NCI-H69 (cell line): ENCODE data around the gene ZSWIM5.
"Not testable (repeated sequence)": the region's sequence is repeated elsewhere in the genome, so short reads cannot be mapped to it uniquely, and the experiment has no call there.

Experiments used
- DNase-seq: peaks from one replicate; lab custom pipeline; 2025; lab: John Stamatoyannopoulos, UW

Gene ZSWIM5

DNA sequence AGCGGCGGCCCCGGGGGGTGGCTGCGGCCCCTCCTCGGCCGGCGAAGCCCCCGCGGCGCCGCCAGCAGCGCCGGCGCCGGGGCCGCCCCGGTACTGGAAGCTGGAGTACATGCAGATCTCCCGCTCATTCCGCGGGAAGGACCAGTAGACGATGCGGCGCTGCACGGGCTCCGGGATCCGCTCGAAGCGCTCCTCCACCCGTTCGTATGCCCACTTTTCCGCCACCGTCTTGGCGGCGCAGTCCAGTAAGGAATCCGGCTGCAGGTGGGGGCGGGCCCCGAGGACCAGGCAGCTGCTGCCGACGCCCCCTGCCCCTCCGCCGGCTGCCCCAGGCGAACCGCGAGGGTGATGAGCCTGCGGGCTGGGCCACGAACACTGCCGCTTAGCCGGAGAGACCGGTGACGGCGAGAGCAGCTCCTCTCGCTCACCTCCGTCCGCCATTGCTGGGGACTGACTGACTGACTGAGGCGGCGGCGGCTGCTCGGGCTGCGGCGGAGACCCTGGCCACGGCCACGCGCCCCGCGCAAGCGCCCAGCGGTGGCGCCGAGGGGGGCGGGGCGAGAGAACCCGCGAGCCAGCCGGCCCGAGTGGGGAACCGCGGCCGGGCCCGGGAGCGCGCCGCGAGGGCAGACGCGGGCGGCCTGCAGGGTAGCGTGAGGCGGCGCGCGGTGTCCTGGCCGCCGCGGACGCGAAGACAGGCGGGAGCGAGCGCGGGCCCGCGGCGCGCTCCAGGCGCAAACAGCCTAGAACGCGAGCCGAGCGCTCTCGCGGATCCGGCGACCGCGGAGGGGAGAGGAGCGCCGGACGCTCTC is at the start of gene ZSWIM5:
TSS of gene ZSWIM5 (minus strand) at position 696 of the 812 bp plus-strand sequence. CDS start at position 441, 255 bp downstream.
- peak; percentile 82 for DNase-seq

DNA sequence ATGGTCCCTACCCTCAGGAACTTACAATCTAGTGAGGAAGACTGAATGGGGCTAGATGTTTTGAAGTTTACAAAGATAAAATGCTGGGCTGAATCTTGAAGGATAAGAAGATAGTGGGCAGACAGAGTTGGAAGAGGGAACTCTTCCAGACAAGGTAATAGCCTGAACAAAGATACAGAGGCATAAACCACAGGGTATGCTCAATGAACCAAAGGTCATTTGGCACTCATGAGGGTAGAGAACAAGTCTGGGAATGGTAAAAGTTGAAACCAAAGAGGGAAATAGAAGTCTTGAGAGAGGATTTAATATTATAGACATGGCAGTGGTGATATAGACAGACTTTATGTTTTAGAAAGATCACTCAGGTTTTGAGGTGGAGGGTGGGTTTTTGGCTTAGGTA is 48.1 kb upstream of the ZSWIM5 start:
- no peak for DNase-seq

DNA sequence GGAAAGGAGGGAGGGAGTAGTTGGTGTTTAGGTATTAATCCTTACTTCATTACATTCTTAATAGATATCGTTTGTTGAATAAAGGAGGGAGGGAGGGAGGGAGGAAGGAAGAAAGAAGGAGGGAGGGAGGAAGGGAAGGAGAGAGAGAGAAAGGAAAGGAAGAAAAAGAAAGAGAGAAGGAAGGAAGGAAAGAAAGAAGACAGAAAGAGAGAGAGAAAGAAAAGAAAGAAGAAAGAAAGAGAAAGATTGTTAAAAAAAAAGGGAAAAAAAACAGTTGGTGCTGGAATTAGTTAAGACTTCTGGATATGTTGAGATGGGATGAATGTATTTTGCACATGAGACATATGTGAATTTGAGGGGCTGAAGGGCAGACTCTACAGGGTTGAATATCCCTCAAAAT is 44.1 kb upstream of the ZSWIM5 start:
- no peak for DNase-seq

DNA sequence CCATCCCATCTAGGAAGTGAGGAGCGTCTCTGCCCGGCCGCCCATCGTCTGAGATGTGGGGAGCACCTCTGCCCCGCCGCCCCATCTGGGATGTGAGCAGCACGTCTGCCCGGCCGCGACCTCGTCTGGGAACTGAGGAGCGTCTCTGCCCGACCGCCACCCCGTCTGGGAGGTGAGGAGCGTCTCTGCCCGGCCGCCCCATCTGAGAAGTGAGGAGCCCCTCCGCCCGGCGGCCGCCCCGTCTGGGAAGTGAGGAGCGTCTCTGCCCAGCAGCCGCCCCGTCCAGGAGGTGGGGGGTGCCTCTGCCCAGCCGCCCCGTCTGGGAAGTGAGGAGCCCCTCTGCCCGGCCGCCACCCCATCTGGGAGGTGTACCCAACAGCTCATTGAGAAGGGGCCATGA is 41.6 kb upstream of the ZSWIM5 start:
- not testable (repeated sequence) for DNase-seq

DNA sequence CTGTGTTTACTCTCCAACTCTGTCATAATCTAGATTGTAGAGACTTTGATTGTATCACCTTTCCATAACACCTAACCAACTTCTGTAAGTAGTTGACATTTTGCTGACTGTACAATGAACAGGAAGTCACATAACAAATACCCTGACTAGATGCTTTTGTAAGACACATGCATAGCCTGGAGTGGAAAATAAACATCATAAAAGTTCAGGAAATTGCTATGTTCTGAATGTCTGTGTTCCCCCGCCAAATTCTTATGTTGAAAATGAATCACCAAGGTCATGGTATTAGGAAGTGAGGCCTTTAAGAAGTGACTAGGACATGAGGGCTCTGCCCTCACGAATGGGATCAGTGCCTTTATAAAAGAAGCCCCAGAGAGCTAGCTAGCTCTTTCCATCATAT is 40.4 kb upstream of the ZSWIM5 start:
- DNase-seq = no peak

DNA sequence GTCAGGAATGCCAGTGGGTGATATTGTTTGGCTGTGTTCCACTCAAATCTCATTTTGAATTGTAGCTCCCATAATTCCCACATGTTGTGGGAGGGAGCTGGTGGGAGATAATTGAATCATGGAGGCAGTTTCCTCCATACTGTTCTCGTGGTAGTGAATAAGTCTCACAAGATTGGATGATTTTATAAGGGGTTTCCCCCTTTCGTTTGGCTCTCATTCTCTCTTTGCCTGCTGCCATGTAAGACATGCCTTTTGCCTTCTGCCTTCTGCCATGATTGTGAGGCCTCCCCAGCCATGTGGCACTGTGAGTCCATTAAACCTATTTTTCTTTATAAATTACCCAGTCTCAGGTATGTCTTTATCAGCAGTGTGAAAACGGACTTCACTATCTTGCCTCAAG is 40.0 kb upstream of the ZSWIM5 start:
- not testable (repeated sequence) for DNase-seq

DNA sequence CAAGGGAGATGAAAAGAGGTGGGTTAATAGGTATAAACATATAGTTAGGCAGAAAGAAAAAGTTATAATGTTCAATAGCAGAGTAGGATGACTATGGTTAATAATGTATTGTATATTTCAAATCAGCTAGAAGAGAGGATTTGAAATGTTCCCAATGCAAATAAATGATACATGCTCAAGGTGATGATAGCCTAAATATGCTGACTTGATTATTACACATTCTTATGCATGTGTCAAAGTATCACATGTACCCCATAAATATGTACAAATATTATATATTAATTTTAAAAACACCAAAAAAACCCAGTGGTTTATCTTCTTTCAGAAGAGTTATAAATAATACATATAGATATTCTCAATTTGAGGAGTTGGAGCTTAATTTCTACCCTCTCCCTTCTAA is 38.3 kb upstream of the ZSWIM5 start:
- DNase-seq = no peak

DNA sequence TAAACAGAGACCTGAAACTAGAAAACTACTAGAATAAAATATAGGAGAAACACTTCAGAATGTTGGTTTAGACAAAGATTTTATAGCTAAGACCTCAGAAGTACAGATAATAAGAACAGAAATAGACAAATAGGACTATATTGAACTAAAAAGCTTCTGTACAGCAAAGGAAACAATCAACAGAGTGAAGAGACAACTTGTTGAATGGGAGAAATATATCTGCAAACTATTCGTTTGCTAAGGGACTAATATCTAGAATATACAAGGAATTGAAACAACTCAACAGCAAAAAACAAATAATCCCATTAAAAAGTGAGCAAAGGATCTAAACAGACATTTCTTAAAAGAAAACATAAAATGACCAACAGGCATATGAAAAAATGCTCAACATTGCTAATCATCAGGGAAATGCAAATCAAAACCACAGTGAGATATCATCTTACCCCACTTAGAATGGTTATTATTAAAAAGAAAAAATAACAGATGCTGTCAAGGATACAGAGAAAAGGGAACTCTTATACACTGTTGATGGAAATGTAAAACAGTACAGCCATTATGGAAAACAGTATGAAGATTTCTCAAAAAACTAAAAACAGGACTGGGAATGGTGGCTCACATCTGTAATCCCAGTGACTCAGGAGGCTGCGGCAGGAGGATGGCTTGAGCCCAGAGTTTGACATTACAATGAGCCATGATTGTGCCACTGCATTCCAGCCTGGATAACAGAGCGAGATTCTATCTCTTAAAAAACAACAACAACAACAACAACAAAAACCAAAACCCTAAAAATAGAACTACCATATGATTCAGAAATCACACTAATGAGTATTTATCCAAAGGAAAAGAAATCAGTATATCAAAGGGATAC is 37.3 kb upstream of the ZSWIM5 start:
- no peak for DNase-seq

DNA sequence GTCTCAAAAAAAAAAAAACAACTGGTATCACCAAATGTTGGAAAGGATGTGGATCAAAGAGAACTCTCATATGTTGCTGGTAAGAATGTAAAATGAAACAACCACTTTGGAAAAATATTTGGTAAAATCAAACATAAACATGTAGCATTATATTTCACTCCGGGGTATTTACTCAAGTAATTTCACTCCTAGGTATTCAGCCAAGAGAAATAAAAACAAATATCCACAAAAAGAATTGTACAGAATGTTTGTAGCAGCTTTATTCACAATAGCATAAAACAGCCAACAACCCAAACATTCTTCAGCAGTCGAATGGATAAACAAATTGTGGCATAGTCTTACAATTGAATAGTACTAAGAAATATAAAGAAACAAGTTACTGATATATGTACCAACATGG is 32.4 kb upstream of the ZSWIM5 start:
- DNase-seq = no peak

DNA sequence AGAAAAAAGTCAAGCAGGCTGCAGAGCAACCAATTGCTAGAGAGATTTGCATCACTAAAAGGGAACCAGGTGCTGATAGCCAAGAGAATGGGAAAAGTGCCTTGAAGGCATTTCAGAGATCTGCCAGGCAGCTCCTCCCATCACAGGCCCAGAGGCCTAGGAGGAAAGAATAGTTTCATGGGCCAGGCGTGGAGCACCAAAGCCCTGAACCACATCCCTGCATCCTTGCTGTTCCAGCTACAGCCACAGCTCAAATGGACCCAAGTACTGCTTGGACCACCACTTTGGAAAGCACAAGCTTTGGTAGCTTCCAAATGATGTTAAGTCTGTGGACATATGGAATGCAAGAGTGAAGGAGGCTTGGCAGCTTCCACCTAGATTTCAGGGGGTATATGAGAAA is 29.7 kb upstream of the ZSWIM5 start:
- no peak for DNase-seq

DNA sequence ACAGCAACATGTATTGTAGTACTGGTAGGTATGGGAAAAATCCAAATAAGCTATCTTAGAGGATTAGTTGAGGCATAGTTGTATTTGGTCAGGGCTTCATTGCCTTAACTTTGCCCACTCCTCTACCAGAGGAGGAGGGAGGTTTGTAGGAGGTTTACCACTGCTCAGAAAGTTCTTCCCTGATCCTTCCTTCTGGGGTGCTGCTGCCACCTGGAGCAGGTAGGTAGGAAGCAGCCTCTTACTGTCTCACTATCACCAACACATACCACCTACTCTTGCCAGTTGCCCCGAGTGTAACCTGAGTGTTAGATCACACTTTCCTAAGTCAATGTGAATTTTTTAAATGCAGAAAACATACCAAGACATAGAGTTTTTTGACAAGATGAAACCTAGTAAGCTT is 24.1 kb upstream of the ZSWIM5 start:
- DNase-seq = peak; percentile 29

DNA sequence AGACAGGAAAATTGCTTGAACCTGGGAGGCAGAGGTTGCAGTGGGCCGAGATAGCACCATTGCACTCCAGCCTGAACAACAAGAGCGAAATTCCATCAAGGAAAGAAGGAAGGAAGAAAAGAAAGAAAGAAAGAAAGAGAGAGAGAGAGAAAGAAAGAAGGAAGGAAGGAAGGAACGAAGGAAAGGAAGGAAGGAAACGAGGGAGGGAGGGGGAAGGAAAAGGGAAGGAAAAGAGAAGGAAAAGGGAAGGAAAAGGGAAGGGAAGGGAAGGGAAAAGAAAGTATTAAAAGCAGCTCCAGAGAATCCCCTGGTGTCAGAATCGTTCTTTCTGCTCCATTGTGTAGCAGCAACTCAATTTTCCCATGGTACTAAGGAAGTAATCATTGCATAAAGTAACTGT is 19.2 kb upstream of the ZSWIM5 start:
- DNase-seq = no peak

DNA sequence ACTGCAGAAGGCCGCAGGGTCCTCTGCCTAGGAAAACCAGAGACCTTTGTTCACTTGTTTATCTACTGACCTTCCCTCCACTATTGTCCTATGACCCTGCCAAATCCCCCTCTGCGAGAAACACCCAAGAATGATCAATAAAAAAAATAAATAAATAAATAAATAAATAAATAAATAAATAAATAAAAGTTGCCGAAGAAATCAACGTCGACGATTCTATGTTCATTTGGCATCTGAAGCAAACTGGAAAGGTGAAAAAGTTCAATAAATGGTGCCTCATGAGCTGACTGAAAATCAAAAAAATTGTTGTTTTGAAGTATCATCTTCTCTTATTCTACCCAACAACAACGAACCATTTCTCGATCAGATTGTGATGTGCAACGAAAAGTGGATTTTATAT is 17.3 kb upstream of the ZSWIM5 start:
- DNase-seq = not testable (repeated sequence)

DNA sequence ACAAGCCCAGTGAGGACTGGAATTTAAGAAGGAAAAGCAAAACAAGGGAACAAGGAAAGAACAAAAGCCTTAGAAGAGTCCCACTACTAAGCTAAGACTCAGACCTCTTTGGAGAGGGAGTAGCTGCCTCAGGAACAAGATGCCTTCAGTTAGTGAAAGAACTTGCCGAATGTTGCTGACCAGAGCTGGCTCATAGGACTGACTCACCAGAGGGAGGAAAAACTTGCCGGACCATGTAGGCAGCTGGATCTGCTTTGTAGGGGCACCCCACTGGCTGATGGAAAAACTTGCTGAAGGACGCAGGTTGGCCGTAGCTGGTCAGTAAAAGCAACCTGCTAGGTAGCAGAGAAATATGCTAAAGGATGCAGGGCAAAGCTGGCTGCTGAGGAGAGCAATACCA is 15.3 kb upstream of the ZSWIM5 start:
- DNase-seq = no peak

DNA sequence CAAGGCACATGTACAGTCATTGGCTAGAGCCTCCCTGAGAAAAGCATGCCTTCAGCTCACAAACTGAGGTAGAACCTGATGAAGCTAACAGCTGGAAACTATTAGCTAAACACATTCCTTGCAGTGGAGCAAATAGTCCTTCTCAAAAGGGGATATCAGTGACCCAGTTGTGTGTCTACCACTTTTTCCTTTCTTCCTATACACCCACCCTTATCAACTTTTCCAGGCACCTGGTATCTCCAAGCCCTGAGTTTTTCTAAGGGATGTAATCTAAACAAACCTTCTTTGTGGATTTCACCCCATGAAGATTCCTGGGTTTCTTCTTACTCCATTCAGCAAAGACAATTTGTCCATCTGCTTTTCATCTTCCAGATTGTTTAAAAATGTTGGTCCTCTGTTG is 10.5 kb upstream of the ZSWIM5 start:
- DNase-seq = no peak

DNA sequence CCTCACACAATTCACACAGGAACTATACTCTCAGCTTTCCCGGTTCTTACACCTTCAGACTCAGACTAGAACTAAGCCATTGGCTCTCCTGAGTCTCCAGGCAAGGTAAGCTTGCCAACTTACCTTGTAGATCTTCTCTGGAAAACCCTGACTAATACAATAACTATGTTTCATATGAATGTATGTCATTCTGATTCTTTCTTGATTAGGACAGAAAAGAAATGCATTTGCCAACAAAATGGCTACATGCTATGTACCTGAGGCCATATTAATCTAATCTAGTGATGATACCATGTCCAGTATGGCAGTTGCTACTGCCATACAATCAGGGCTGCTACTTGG is 9.8 kb upstream of the ZSWIM5 start:
- no peak for DNase-seq

DNA sequence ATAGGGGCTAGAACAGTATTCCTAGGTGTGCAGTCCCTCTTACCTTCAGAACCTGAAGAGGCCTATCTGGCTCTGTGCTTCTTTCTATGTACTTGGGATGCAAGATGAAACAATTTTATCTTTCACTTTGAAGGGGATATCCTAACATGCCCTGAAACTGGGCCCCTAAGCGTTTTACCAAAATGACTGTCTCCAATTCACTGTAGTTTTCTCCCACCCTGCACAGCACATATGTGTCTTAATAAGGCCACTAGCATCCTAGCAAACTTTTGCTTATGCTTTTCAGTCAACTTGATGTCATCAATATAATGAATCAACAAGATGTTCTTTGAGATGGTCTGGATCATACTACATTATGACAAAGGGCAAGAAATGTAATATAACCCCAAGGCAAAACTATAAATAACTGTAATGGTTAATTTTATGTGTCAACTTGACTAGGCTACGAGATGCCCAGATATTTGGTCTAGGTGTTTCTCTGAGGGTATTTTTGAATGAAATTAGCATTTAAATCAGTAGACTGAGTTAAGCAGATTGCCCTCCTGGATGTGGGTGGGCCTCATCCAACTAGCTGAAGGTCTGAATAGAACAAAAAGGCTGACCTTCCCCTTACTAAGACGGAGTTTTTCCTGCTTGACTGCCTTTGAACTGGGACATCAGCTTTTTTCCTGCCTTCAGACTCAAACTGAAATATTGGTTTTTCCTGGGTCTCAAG is 9.2 kb upstream of the ZSWIM5 start:
- no peak for DNase-seq

DNA sequence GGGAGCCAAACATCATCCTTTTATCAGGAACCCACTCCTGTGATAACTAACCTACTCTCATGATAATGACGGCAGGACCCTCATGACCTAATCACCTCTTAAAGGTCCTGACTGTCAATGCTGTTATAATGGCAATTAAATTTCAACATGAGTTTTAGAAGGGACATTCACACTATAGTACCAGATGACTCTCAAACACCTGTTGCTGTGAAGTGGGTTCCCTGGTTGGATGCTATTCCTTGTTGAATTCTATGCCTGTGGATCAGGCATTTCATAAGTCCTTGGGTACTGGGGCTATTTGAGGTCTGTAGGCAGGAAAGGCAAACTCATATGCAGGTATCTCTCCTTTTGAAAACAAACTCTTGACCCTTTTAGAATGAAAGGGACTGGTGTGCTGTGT is 7.5 kb upstream of the ZSWIM5 start:
- no peak for DNase-seq

DNA sequence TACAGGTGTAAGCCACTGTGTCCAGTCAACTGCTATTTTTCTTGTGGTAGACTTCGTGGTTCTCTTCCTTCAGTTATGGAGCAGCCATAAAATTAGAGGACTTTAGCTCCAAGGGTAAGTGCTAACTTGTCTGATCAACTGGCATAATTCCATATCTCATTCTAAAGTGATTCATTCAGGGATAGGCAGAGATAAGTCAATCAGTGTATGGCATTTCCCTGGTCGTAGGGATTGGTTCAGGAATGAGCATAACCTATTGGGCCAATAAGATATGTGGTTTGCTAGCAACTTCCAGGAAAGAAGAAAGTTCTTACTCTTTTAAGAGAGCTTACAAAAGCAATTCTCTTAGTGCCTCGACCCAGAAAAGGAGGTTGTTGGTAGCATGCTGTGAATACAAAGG is 4.7 kb upstream of the ZSWIM5 start:
- DNase-seq = no peak

DNA sequence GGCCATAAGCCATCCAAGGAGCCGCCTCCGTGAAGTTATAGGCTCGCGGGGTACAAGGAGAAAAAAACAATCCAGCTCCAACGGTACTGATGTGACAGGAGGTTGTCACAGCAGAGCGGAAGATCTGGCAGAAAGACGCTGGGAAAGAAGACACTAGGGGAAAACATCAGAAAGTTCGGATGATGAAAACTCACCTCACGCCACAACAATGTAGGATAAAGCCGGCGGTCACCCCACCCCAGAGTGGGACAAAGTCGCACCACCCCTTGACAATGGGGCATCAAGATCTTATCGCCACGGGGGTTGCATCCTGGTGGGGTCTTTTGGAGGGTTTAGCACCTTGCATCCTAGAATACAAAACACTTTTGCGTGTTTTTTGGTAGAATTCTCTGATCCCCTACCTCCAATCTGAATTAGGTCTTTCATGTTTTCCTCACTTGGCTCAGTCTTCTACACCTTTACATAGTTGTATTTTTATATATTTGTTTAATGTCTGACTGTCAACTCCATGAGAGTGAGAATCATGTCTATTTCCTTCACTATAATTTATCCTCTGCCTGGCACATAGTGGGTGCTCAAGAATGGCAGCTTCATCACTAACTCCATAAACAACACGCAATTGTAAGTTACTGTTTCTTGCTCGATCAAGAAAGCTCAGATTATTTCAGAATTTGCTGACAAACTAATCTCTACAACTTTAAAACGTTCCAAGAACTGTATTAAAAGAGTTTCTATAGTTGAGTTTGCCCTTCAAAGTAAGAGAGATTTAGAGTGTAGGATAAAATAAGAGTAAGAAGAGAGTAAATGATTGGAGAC is 611 bp upstream of the ZSWIM5 start:
- no peak for DNase-seq

DNA sequence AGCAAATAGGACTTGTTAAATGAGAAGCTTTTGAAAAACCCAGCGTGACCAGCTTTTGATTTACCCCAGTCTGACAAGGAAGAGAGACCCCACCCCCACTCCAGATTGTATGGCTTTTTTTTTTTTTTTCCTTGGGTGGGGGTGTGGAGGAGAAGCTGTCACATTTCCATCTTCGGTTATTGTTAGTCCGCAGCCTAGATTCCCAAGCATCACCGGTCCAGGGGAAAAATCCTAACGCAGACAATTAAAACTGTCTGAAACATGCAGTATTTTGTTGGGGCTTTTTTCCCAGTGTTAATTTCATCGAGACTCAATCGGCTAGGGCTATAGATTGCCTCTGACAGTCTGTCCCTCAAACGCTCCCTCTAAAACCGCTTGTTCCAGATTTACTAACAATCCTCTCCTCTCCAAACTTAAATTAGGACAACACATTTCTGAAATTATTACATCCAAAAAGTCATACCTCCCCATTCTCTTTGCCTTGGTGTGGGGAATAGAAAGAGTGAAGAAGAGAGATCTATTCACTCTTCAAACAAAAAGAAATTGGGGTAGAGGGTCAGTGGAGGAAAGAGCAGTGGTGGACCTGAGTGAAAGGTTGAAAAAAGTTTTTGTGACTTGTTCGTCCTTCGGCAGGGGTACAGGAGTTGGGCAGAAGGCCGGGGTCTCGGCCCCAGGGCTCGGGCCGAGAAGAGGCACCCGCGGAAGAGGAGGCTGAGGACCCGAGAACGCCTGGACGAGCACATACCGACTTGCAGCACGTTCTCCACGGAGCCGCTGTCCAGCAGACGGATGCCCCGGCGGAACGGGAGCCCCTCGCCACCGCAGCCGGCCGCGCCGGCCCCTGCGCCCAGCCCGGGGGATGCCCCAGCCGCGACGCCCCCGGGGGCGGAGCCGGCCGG is 1.1 kb downstream of the ZSWIM5 start:
- DNase-seq = peak; percentile 68
